HepG2 (cell line): ENCODE data around the gene POLL. TPM values are rescaled to one million over a fixed set of nuclear protein-coding genes. Genes with fewer than 3 reads are reported as not detected.

Experiments
- ATAC-seq: fragments of 200-7000 bp; cut with Tn5 transposase; 3 replicates; pipeline ENCODE4 v1.9.1; 2020; ENCODE audit warnings: mild to moderate bottlenecking, moderate library complexity
- BruUV-seq: library from RNA; stranded (reverse); fragments of 400-500 nt; replicated peaks from 2 replicates; lab custom pipeline; 2021; lab: Mats Ljungman, UMichigan
- CTCF ChIA-PET: fragments of 300-600 bp; formaldehyde crosslinking; extraction: SDS; loops from one replicate; lab custom pipeline; 2021; ENCODE audit warnings: low total read pairs, inconsistent platforms, low intra/inter-chr PET ratio; lab: Yijun Ruan, JAX
- POLR2A ChIA-PET: fragments of 350-600 bp; sonication (Branson Sonifier 250); formaldehyde crosslinking; loops from one replicate; lab custom pipeline; 2020; ENCODE audit warnings: antibody characterized with exemption, inconsistent platforms; lab: Yijun Ruan, JAX
- DNase-seq: peaks from one replicate; pipeline ENCODE4 v3.0.0-alpha.2; 2015; ENCODE audit warnings: low spot score
- FAIRE-seq: peaks from 3 replicates; lab custom pipeline; 2011; peaks lifted over from hg19 to GRCh38; lab: Jason Lieb, UNC
- H2AFZ ChIP-seq: one replicate; pipeline ENCODE4 v1.6.1; 2011; ENCODE audit warnings: low read length, inconsistent platforms
- H3K27ac ChIP-seq: fragments of 300-600 bp; 3 replicates; pipeline ENCODE4 v1.8.0; 2011; ENCODE audit warnings: mixed run types, mild to moderate bottlenecking, mixed read lengths, low read length, inconsistent platforms; ENCODE audit not compliant: insufficient read depth; ENCODE audit errors: extremely low read length
- H3K27me3 ChIP-seq, 2 experiments: fragments of 200-600 bp in 1 of 2; 2 replicates in 1 of 2; 3 replicates in 1 of 2; pipeline versions ENCODE4 v1.6.0 to v1.8.0; 2011; ENCODE audit warnings: low read length in 2 of 2, mild to moderate bottlenecking in 2 of 2, moderate library complexity in 2 of 2, inconsistent platforms in 1 of 2; ENCODE audit not compliant: insufficient read depth in 2 of 2, control insufficient read depth in 1 of 2
- H3K36me3 ChIP-seq, 2 experiments: fragments of 200-600 bp in 1 of 2; replicated peaks in 1 of 2; 2 replicates in 1 of 2; 3 replicates in 1 of 2; pipeline versions ENCODE4 v1.5.1 to v1.8.0; 2011; ENCODE audit warnings: low read length in 2 of 2, inconsistent platforms in 1 of 2; ENCODE audit not compliant: insufficient read depth in 2 of 2, control insufficient read depth in 1 of 2
- H3K4me1 ChIP-seq: 2 replicates; pipeline ENCODE4 v1.5.1; 2012; ENCODE audit warnings: low read length, inconsistent platforms; ENCODE audit not compliant: insufficient read depth
- H3K4me2 ChIP-seq: 2 replicates; pipeline ENCODE4 v1.6.0; 2011; ENCODE audit warnings: low read depth, low read length, inconsistent platforms
- H3K4me3 ChIP-seq, 3 experiments: fragments of 200-600 bp in 1 of 3; sonication (generic), shearing (Covaris generic) in 1 of 3; replicated peaks in 1 of 3; 2 replicates each; pipeline ENCODE4 v1.5.1; 2011 to 2016; ENCODE audit warnings: low read length in 3 of 3, inconsistent platforms in 2 of 3, low read depth in 2 of 3, mild to moderate bottlenecking in 2 of 3, control low read depth in 1 of 3, mixed read lengths in 1 of 3; ENCODE audit not compliant: insufficient read depth in 1 of 3
- H3K79me2 ChIP-seq: one replicate; pipeline ENCODE4 v1.6.1; 2011; ENCODE audit warnings: low read length, inconsistent platforms; ENCODE audit not compliant: insufficient read depth
- H3K9ac ChIP-seq: 2 replicates; pipeline ENCODE4 v1.6.0; 2011; ENCODE audit warnings: mild to moderate bottlenecking, low read depth, low read length, inconsistent platforms; ENCODE audit not compliant: insufficient read depth
- H3K9me3 ChIP-seq: 2 replicates; pipeline ENCODE4 v1.5.1; 2012; ENCODE audit warnings: mild to moderate bottlenecking, low read length
- H4K20me1 ChIP-seq: 2 replicates; pipeline ENCODE4 v1.6.0; 2011; ENCODE audit warnings: inconsistent platforms, mild to moderate bottlenecking, low read length, moderate library complexity; ENCODE audit not compliant: insufficient read depth
- CEBPG ChIP-seq: IDR thresholded peaks from 2 replicates; pipeline ENCODE4 v1.6.1; 2016
- ETV5 ChIP-seq: IDR thresholded peaks from 2 replicates; pipeline ENCODE4 v1.6.1; 2018; ENCODE audit warnings: missing biosample characterization, missing genetic modification reagents, inconsistent platforms, borderline replicate concordance
- JUN ChIP-seq: sonication (generic); formaldehyde crosslinking; IDR thresholded peaks from 2 replicates; pipeline ENCODE4 v1.4.0; 2020; ENCODE audit warnings: mild to moderate bottlenecking, missing genetic modification reagents
- MNT ChIP-seq: fragments of 450-650 bp; IDR thresholded peaks from 2 replicates; pipeline ENCODE4 v1.6.1; 2016
- RNF2 ChIP-seq: fragments of 450-650 bp; conservative IDR thresholded peaks from 2 replicates; pipeline ENCODE4 v1.6.1; 2016; ENCODE audit warnings: low read depth
- SMAD1 ChIP-seq: sonication (generic); formaldehyde crosslinking; IDR thresholded peaks from 2 replicates; pipeline ENCODE4 v1.4.0; 2020; ENCODE audit warnings: missing genetic modification reagents, low read depth, mild to moderate bottlenecking, borderline replicate concordance
- SMARCC2 ChIP-seq: fragments of 450-650 bp; IDR thresholded peaks from 2 replicates; pipeline ENCODE4 v1.6.1; 2017; ENCODE audit warnings: antibody characterized with exemption, mild to moderate bottlenecking
- SP4 ChIP-seq: sonication (generic); formaldehyde crosslinking; IDR thresholded peaks from 2 replicates; pipeline ENCODE4 v1.8.1; 2023; ENCODE audit warnings: mild to moderate bottlenecking, missing genetic modification reagents
- USF2 ChIP-seq, 2 experiments: sonication (generic) in 1 of 2; formaldehyde crosslinking in 1 of 2; IDR thresholded peaks; 2 replicates each; pipeline versions ENCODE4 v1.5.1 to v1.6.1; 2011 to 2020; ENCODE audit warnings: borderline replicate concordance in 1 of 2, low read depth in 1 of 2, low read length in 1 of 2, mild to moderate bottlenecking in 1 of 2, missing genetic modification reagents in 1 of 2, moderate library complexity in 1 of 2
- ZBTB8A ChIP-seq: sonication (generic); formaldehyde crosslinking; IDR thresholded peaks from 2 replicates; pipeline ENCODE4 v1.4.0; 2020; ENCODE audit warnings: mild to moderate bottlenecking, low read depth, missing genetic modification reagents, borderline replicate concordance
- ZNF160 ChIP-seq: sonication (generic); formaldehyde crosslinking; IDR thresholded peaks from 2 replicates; pipeline ENCODE4 v1.8.0; 2022; ENCODE audit warnings: mild to moderate bottlenecking, inconsistent platforms, missing genetic modification reagents
- ZNF251 ChIP-seq: sonication (generic); formaldehyde crosslinking; IDR thresholded peaks from 2 replicates; pipeline ENCODE4 v1.9.0; 2021; ENCODE audit warnings: mild to moderate bottlenecking, missing genetic modification reagents
- WGBS: methylation state at CpG from one replicate; pipeline ENCODE4 v1.1.6; 2017; ENCODE audit warnings: low lambda C conversion rate; 5-methylcytosine and 5-hydroxymethylcytosine counted together
- in situ Hi-C: cut with HindIII; loops from 2 replicates; pipeline ENCODE4 v1.10.0; 2017; ENCODE audit warnings: low pct_unique_long_range_greater_than_20kb; ENCODE audit not compliant: extremely low pct_ligation_motif_present
- intact Hi-C: fragments of 100-400 bp; cut with micrococcal nuclease; formaldehyde crosslinking; loops from one replicate; pipeline ENCODE4 v1.10.0; 2022; ENCODE audit not compliant: unreplicated experiment
- polyA plus RNA-seq, 8 experiments: library from polyadenylated mRNA; depleted of rRNA in 3 of 8; stranded (reverse) in 7 of 8; unstranded in 1 of 8; fragments of >200 nt; fragmentation: Illumina TruSeq in 4 of 8; extraction: Trizol in 4 of 8; gene quantifications; 2 replicates each; pipeline versions ENCODE4 v1.2.1 to v1.2.3, GENCODE V29; 2011 to 2016; ENCODE audit warnings: low read depth in 4 of 8, missing spikeins in 1 of 8, mixed read lengths in 1 of 8; ENCODE audit not compliant: insufficient read depth in 1 of 8
- total RNA-seq, 5 experiments: library from RNA; depleted of rRNA; stranded (reverse); fragments of >200 nt; fragmentation: Illumina TruSeq; extraction: Trizol; gene quantifications; 2 replicates each; pipeline ENCODE4 v1.2.3, GENCODE V29; 2016; ENCODE audit warnings: low read depth in 1 of 5

POLL gene
- total and polyA plus RNA-seq, 2 of the 13 experiments (the other 11 are each of a cell fraction or from before 2014, with no cell fraction given): 13.8 to 19.1 TPM

DNA sequence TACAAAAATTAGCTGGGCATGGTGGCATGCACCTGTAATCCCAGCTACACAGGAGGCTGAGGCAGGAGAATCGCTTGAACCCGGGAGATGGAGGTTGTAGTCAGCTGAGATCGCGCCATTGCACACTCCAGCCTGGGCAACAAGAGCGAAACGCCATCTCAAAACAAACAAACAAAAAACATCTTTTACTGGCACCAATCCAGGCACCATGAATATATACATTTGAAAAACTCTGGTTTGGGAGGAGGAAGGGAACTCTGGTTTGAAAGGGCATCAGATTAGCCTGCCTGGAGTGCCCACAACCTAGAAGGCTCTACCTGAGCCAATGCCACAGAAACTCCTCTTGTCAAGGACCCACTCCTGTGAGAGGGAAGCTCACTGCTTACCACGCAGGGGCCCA, 15.9 kb downstream of the POLL start:
- H3K36me3 ChIP-seq: no peaks in the 10 kb centered on the region
- no peak for TF ChIP-seq SP4 (CRISPR knock-in tag)
- TF ChIP-seq RNF2: no peak
- no peak for TF ChIP-seq SMAD1 (CRISPR knock-in tag)
- TF ChIP-seq JUN (CRISPR knock-in tag): no peak
- TF ChIP-seq ETV5 (CRISPR knock-in tag): no peak
- no peak for TF ChIP-seq MNT
- TF ChIP-seq USF2 (IDR thresholded peaks at IDR 0.05; ENCODE audit: low read depth, low read length): no peak
- TF ChIP-seq USF2 (CRISPR knock-in tag; IDR thresholded peaks at IDR 0.05; ENCODE audit: borderline replicate concordance): no peak
- TF ChIP-seq ZNF160 (CRISPR knock-in tag): no peak
- TF ChIP-seq ZNF251: no peak
- TF ChIP-seq CEBPG (CRISPR knock-in tag): no peak
- no peak for TF ChIP-seq SMARCC2
- TF ChIP-seq ZBTB8A: no peak
- peaks cover 0 to 31% of the 10 kb centered on the region in 2 experiments; a peak in 4 of 5 replicates for H3K27me3 ChIP-seq
- in situ Hi-C loops: loop anchor here (5.0 kb wide), 1 partner anchor 280 kb away; no protein-coding TSS in a partner anchor
- POLR2A ChIA-PET: interaction anchor here (2.3 kb wide), 1 partner anchor 15 kb away, joined by 10 read pairs; the partner anchor contains the start of genes DPCD and POLL
- CTCF ChIA-PET: no interaction called here
- ATAC-seq (no peak), DNase-seq (no peak), FAIRE-seq (no peak)
- BruUV-seq: no TSS peak
- no peak overlapping the region for H3K27ac ChIP-seq
- WGBS: 94% methylated on average over 7 of the region's 7 CpGs
- H3K9ac ChIP-seq: no peak overlapping the region
- H4K20me1 ChIP-seq: no peaks in the 10 kb centered on the region
- no peaks in the 10 kb centered on the region for H3K9me3 ChIP-seq
- H2AFZ ChIP-seq: no peak overlapping the region
- H3K79me2 ChIP-seq: no peaks in the 10 kb centered on the region
- H3K4me1 ChIP-seq: peaks cover 30% of the 10 kb centered on the region
- H3K4me3 ChIP-seq: no peak overlapping the region
- H3K4me2 ChIP-seq: no peak overlapping the region
- intact Hi-C loops: loop anchor here (5.0 kb wide), 1 partner anchor 280 kb away; no protein-coding TSS in a partner anchor
